SH-SY5Y (cell line): ENCODE results near the gene TDRKH.

ENCODE experiments used
- GATA2 ChIP-seq: IDR thresholded peaks from 2 replicates; pipeline ENCODE4 v1.6.1; 2011; ENCODE audit warnings: mild to moderate bottlenecking, low read depth, low read length
- GATA3 ChIP-seq: IDR thresholded peaks from 2 replicates; pipeline ENCODE4 v1.6.1; 2011; ENCODE audit warnings: low read depth, mild to moderate bottlenecking, low read length, moderate library complexity

DNA sequence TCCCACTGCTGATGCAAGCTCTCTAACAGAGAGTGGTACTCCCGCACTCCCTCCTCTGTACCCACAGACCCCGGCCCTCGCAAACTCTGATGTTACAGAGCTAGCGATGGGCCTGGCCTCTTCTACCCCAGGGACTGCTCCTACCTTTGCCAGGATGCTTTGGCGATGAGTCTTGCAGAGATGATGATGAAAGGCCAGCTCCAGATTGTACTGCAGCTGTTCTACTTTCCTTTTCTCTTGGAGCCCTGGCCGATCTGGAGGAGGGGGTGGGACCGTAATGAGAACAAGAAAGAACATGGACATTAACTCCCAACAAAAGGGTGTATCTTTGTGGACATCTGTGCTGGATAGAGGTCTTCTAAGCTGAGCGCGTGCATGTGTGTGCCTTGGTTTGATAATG is 20.9 kb upstream of the TDRKH start:
- TF ChIP-seq GATA2 (no peak), GATA3 (no peak)
